Subcutaneous abdominal adipose tissue (tissue), 5 donors: Measurements from ENCODE around the gene ANKFN1.

Experiments used
- H3K27ac ChIP-seq: one replicate; pipeline ENCODE4 v1.7.0; 2013; ENCODE audit warnings: low read depth, mild to moderate bottlenecking, inconsistent platforms, low read length, moderate library complexity
- H3K27me3 ChIP-seq, 5 donors: one replicate each; pipeline ENCODE4 v1.7.0; 2013; ENCODE audit warnings: low read length in 5 of 5, inconsistent platforms in 1 of 5; ENCODE audit not compliant: control insufficient read depth in 5 of 5, insufficient read depth in 4 of 5
- H3K36me3 ChIP-seq, 5 donors: one replicate each; pipeline ENCODE4 v1.7.0; 2013; ENCODE audit warnings: low read length in 5 of 5; ENCODE audit not compliant: control insufficient read depth in 5 of 5, insufficient read depth in 5 of 5
- H3K4me1 ChIP-seq, 5 donors: one replicate each; pipeline ENCODE4 v1.7.0; 2013; ENCODE audit warnings: low read length in 5 of 5, mild to moderate bottlenecking in 3 of 5, moderate library complexity in 1 of 5; ENCODE audit not compliant: control insufficient read depth in 5 of 5, insufficient read depth in 5 of 5
- H3K4me3 ChIP-seq, 5 donors: one replicate each; pipeline ENCODE4 v1.7.0; 2013; ENCODE audit warnings: low read length in 5 of 5, low read depth in 1 of 5
- H3K9ac ChIP-seq, 5 donors: one replicate each; pipeline ENCODE4 v1.7.0; 2013; ENCODE audit warnings: low read length in 5 of 5, mild to moderate bottlenecking in 4 of 5, moderate library complexity in 3 of 5
- H3K9me3 ChIP-seq, 5 donors: one replicate each; pipeline ENCODE4 v1.7.0; 2013; ENCODE audit warnings: low read length in 5 of 5; ENCODE audit not compliant: control insufficient read depth in 5 of 5
- donor health status: healthy.
- donor health status: healthy.
- donor health status: healthy.
- donor health status: healthy.
- donor health status: healthy.

ANKFN1 gene

DNA sequence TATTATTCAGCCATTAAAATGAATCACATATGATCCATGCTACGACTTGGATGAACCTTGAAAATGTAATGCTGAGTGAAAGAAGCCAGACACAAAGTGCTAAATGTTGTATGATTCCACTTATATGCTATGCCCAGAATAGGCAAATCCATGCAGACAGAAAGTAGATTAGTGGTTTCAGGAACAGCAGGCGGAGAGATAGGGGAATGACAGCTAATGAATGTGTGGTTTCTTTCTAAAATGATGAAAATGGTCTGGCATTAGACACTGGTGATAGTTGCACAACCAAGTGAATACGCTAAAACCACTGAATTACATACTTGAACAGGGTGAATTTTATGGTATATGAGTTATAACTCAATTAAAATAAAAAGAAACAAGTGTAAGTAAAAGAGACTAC lies 318.4 kb downstream of the ANKFN1 start:
- H3K4me3 ChIP-seq: no peak overlapping the region
- peaks cover 0 to 4% (median 0%) of the 10 kb centered on the region in 5 donors for H3K9me3 ChIP-seq
- no peaks in the 10 kb centered on the region for H3K4me1 ChIP-seq
- no peaks in the 10 kb centered on the region for H3K36me3 ChIP-seq
- H3K27me3 ChIP-seq: no peaks in the 10 kb centered on the region
- no peak overlapping the region for H3K9ac ChIP-seq
- no peak overlapping the region for H3K27ac ChIP-seq

DNA sequence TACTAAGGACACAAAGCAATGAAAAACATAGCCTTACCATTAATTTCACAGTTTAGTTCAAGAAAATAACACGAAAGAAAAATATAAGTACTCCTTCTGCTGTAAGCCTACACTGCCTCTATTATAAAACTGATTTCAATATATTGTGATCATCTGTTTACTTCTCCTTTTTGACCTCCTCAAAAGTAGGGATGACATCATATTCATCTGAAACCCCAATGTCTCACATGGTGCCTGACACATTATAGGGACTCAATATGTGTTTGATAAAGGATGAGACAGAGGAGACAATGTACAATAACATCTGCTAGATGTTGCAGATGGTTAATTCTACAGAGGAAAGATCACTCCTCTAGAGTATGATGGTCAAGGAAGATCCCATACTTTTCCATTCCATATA lies 321.8 kb downstream of the ANKFN1 start:
- no peak overlapping the region for H3K4me3 ChIP-seq
- no peak overlapping the region for H3K9ac ChIP-seq
- H3K36me3 ChIP-seq: no peaks in the 10 kb centered on the region
- no peak overlapping the region for H3K27ac ChIP-seq
- no peaks in the 10 kb centered on the region for H3K4me1 ChIP-seq
- peaks cover 0 to 4% (median 0%) of the 10 kb centered on the region in 5 donors for H3K9me3 ChIP-seq
- H3K27me3 ChIP-seq: no peaks in the 10 kb centered on the region

DNA sequence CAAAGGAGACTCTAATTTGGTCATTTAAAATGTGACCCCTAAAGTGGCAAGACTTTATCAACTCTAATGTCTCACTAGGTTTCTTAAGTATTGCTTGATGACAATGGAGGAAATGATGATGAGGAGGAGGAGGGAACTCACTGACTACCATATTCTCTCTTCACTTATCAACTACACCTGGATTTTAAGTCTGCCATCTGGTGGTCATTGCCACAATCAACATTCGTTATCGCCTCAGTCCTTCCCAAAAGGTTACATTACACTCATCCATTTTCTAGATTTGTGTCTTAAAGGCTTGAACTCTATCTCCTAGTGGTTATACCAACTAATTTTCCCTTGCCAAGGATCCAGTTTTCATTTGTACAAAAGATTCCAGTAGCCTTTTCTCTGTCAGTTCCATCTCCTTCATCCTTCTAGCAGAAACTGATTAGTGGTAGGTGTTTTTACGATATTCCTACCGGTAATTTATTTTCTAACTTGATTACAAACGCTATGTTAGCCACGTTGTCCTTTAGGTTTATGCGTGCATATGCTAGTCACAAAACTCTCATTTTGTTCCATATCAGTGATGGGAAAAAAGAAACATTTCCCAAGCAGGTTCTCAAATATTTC lies 325.7 kb downstream of the ANKFN1 start:
- no peak overlapping the region for H3K9ac ChIP-seq
- peaks cover 0 to 5% (median 0%) of the 10 kb centered on the region in 5 donors for H3K4me1 ChIP-seq
- H3K9me3 ChIP-seq: no peaks in the 10 kb centered on the region
- no peaks in the 10 kb centered on the region for H3K27me3 ChIP-seq
- no peak overlapping the region for H3K4me3 ChIP-seq
- no peak overlapping the region for H3K27ac ChIP-seq
- H3K36me3 ChIP-seq: no peaks in the 10 kb centered on the region

DNA sequence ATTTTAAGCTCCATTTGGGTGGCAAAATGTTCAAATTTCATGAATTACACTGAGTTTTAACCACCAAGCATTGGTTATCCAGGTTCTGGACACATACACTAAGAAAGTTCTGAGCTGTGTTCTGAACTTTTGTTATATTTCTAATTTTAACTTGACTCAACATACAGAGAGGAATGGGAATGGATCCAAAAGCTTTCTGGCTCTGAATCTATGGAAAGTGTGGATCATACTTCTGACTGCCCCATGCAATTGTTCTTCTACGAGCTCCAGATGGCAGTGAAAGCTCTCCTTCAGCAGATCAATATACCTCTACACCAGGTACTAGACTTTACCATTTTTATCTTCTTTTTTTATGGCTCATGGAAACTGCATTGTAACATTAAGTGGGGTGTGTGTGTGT lies 327.2 kb downstream of the ANKFN1 start:
- Histone ChIP-seq H3K4me3 (no peak overlapping the region), H3K9me3 (no peaks in the 10 kb centered on the region), H3K4me1 (peaks cover 0 to 5% (median 0%) of the 10 kb centered on the region in 5 donors), H3K36me3 (no peaks in the 10 kb centered on the region), H3K9ac (no peak overlapping the region), H3K27ac (no peak overlapping the region), H3K27me3 (no peaks in the 10 kb centered on the region)

DNA sequence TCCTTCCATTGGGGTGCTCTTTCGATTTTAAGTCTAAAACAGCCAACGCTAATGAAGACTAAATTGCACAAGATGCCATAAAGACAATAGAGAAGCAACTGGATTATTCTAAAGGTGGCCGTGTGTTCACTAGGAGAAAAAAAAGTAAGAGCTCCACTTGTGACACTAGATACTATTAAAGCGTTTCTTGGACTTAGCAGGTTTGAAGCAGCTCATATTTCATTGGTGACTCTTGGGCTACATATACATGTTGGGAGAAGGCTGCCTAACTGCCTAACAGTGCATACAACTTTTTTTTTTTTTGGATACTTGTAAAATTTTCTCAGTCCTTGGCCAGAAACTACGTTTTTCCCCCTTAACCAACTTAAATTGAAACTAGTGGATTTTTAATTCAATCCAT lies 328.4 kb downstream of the ANKFN1 start:
- H3K27ac ChIP-seq: no peak overlapping the region
- H3K4me3 ChIP-seq: no peak overlapping the region
- H3K9me3 ChIP-seq: no peaks in the 10 kb centered on the region
- no peaks in the 10 kb centered on the region for H3K36me3 ChIP-seq
- no peaks in the 10 kb centered on the region for H3K27me3 ChIP-seq
- no peak overlapping the region for H3K9ac ChIP-seq
- H3K4me1 ChIP-seq: peaks cover 0 to 5% (median 0%) of the 10 kb centered on the region in 5 donors

DNA sequence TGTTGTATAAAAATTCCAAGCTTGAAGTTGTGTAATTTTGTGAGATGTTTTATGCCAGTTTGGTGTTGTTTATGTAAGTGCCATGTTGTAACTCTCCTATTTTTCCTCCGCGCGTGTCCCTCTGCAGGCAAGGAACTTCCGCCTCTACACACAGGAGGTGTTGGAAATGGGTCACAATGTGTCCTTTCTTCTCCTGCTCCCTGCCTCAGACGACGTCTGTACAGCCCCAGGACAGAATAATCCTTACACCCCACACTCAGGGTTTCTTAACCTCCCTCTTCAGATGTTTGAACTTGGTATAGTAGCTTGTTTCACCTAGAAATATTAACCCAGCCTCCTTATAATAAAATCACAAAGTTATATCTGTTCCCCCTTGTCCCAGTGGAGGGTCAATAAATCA lies 329.0 kb downstream of the ANKFN1 start:
- H3K27ac ChIP-seq: no peak overlapping the region
- H3K4me3 ChIP-seq: no peak overlapping the region
- H3K27me3 ChIP-seq: no peaks in the 10 kb centered on the region
- H3K9ac ChIP-seq: no peak overlapping the region
- H3K9me3 ChIP-seq: no peaks in the 10 kb centered on the region
- H3K36me3 ChIP-seq: no peaks in the 10 kb centered on the region
- H3K4me1 ChIP-seq: peaks cover 0 to 5% (median 0%) of the 10 kb centered on the region in 5 donors

DNA sequence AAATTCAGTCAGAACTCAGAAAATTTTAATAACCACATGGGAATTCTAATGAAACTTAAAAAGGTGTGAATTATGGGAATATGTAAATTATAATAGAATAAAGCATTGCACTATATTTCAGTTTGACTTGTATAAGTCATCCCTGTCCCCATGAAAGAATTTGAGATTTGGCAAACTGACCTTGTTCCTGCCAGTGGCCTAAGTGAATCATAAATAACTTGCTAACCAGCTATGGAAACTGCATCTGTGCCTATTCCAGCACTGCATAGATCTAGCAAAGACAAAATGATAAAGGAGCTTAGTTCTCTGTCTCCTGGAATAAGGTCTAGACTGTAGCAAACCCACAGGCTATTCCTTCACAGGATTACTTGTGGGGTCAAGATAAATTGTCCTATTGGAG lies 333.5 kb downstream of the ANKFN1 start:
- Histone ChIP-seq H3K9me3 (no peaks in the 10 kb centered on the region), H3K9ac (no peak overlapping the region), H3K27me3 (peaks cover 0 to 4% (median 0%) of the 10 kb centered on the region in 5 donors), H3K4me3 (no peak overlapping the region), H3K27ac (no peak overlapping the region), H3K36me3 (no peaks in the 10 kb centered on the region), H3K4me1 (peaks cover 0 to 5% (median 0%) of the 10 kb centered on the region in 5 donors)

DNA sequence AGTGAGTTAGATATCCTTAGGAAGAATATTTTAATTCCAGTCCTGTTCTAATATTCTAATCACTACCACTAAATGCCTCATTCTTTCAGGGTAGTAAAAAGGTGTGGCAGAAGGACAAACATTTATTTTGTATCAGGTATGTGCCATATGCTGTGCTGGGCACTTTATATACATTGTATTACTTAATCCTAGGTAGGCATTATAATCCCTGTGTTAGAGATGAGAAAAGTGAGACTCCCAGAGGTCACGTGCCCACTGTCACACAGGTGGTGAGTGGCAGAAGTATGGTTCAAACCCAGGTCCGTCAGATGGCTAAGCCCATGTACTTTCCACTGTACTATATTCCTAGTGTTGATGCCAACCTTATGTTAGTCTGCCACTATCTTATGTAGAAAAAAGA lies 335.5 kb downstream of the ANKFN1 start:
- Histone ChIP-seq H3K36me3 (no peaks in the 10 kb centered on the region), H3K4me3 (no peak overlapping the region), H3K4me1 (no peaks in the 10 kb centered on the region), H3K27ac (no peak overlapping the region), H3K9ac (no peak overlapping the region), H3K9me3 (no peaks in the 10 kb centered on the region), H3K27me3 (peaks cover 0 to 4% (median 0%) of the 10 kb centered on the region in 5 donors)

DNA sequence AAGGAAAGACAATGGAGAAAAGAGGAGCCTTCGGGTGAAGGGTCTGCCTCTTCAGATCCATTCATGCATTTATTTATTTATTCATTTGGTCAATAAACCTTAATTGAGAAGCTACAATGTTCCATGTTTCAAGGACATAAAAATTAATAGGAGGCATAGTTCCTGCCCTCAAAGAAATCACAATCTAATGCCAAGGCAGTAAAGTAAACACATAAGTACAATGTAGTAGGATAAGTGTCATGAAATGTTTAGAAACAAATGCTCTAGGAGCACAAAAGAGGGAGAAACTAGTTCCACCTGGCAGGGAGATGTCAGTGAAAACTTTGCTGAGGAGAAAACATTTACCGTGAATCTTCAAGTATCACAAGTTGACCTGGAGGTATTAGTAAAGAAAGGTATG lies 336.7 kb downstream of the ANKFN1 start:
- Histone ChIP-seq H3K4me1 (no peaks in the 10 kb centered on the region), H3K9ac (no peak overlapping the region), H3K4me3 (no peak overlapping the region), H3K36me3 (no peaks in the 10 kb centered on the region), H3K27me3 (peaks cover 0 to 4% (median 0%) of the 10 kb centered on the region in 5 donors), H3K9me3 (no peaks in the 10 kb centered on the region), H3K27ac (no peak overlapping the region)

DNA sequence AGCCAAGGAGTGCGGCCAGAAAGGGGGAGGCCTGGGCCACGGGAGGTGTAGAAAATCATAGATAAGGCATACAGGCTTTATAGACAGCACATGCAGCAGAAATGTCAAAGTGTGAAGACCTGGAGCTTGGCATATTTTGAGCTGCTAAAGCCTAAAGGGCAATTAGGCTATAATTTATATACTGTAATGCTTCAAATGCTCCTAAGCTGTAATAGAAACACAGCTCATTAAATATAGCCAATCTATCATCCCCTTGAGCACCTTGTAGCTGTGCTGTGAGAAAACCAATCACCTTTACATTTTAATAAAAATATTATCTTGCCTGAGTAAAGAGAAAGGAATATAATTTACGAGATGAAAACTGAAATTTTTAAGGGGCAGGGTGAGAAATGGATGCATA lies 342.3 kb downstream of the ANKFN1 start:
- Histone ChIP-seq H3K27me3 (no peaks in the 10 kb centered on the region), H3K9me3 (no peaks in the 10 kb centered on the region), H3K9ac (no peak overlapping the region), H3K36me3 (no peaks in the 10 kb centered on the region), H3K4me3 (no peak overlapping the region), H3K4me1 (no peaks in the 10 kb centered on the region), H3K27ac (no peak overlapping the region)
